HCT116 (cell line): ENCODE results near the gene MYOF. TPM values are rescaled to one million over a fixed set of nuclear protein-coding genes. Genes with fewer than 3 reads are reported as not detected.

Experiments
- ATAC-seq: fragments of 200-7000 bp; cut with Tn5 transposase; 2 replicates; pipeline ENCODE4 v1.9.1; 2020; ENCODE audit warnings: mild to moderate bottlenecking, moderate library complexity
- BruUV-seq: library from RNA; stranded (reverse); fragments of 400-500 nt; replicated peaks from 2 replicates; lab custom pipeline; 2021; lab: Mats Ljungman, UMichigan
- CTCF ChIA-PET: fragments of 300-600 bp; sonication (Branson Sonifier 250); formaldehyde crosslinking; loops from one replicate; lab custom pipeline; 2021; ENCODE audit warnings: antibody characterized with exemption; lab: Charles Lee
- POLR2A ChIA-PET: fragments of 300-600, 350-600 bp; sonication (Branson Sonifier 250); formaldehyde crosslinking; loops from one replicate; lab custom pipeline; 2021; ENCODE audit warnings: antibody characterized with exemption; lab: Charles Lee
- RAD21 ChIA-PET, 2 experiments: fragments of 300-600 bp; sonication (Branson Sonifier 250); formaldehyde crosslinking; loops; one replicate each; lab custom pipeline; 2023; ENCODE audit warnings: low total read pairs in 2 of 2; ENCODE audit not compliant: uncharacterized antibody in 2 of 2, unreplicated experiment in 2 of 2, low non-redundant PET in 1 of 2; lab: Charles Lee
- DNase-seq: peaks from one replicate; pipeline ENCODE4 v3.0.0-alpha.2; 2010; ENCODE audit warnings: low read depth, low spot score
- H2AFZ ChIP-seq: fragments of 200-600 bp; shearing (Covaris generic), sonication (generic); 2 replicates; pipeline ENCODE4 v1.6.1; 2017; ENCODE audit warnings: low read depth, mixed run types, mixed read lengths, antibody characterized with exemption, low read length; ENCODE audit not compliant: poor library complexity, severe bottlenecking
- H3K27ac ChIP-seq: 2 replicates; pipeline ENCODE4 v1.5.1; 2012; ENCODE audit warnings: low read depth, low read length
- H3K27me3 ChIP-seq: fragments of 200-600 bp; sonication (generic); 2 replicates; pipeline ENCODE4 v1.6.1; 2016; ENCODE audit warnings: mixed run types, low read length, mixed read lengths; ENCODE audit not compliant: insufficient read depth
- H3K36me3 ChIP-seq, 2 experiments: fragments of 200-500 bp in 1 of 2; fragments of 200-600 bp in 1 of 2; sonication (Bioruptor generic) in 1 of 2; sonication (generic) in 1 of 2; 2 replicates each; pipeline versions ENCODE4 v1.5.1 to v1.6.1; 2014 to 2016; ENCODE audit warnings: low read length in 2 of 2, inconsistent platforms in 1 of 2, mixed read lengths in 1 of 2, mixed run types in 1 of 2; ENCODE audit not compliant: insufficient read depth in 2 of 2, control insufficient read depth in 1 of 2
- H3K4me1 ChIP-seq, 2 experiments: fragments of 200-600 bp in 1 of 2; sonication (generic) in 1 of 2; 2 replicates each; pipeline versions ENCODE4 v1.5.1 to v1.6.1; 2012 to 2017; ENCODE audit warnings: low read length in 2 of 2, inconsistent platforms in 1 of 2, mild to moderate bottlenecking in 1 of 2, mixed read lengths in 1 of 2, mixed run types in 1 of 2, moderate library complexity in 1 of 2; ENCODE audit not compliant: insufficient read depth in 2 of 2, control insufficient read depth in 1 of 2
- H3K4me2 ChIP-seq: fragments of 200-600 bp; sonication (generic); 2 replicates; pipeline ENCODE4 v1.6.1; 2017; ENCODE audit warnings: mixed run types, low read length, mixed read lengths
- H3K4me3 ChIP-seq, 2 experiments: fragments of 200-600 bp in 1 of 2; sonication (generic) in 1 of 2; replicated peaks in 1 of 2; 2 replicates each; pipeline ENCODE4 v1.5.1; 2011 to 2016; ENCODE audit warnings: low read length in 2 of 2, control low read depth in 1 of 2, low read depth in 1 of 2, mild to moderate bottlenecking in 1 of 2, mixed read lengths in 1 of 2, mixed run types in 1 of 2
- H3K79me2 ChIP-seq: fragments of 200-600 bp; sonication (generic); 2 replicates; pipeline ENCODE4 v1.6.1; 2017; ENCODE audit warnings: mild to moderate bottlenecking, mixed run types, low read length, moderate library complexity, mixed read lengths; ENCODE audit not compliant: insufficient read depth
- H3K9ac ChIP-seq: fragments of 200-600 bp; sonication (generic); 2 replicates; pipeline ENCODE4 v1.6.1; 2016; ENCODE audit warnings: low read length, mixed read lengths
- H3K9me2 ChIP-seq: fragments of 200-600 bp; sonication (generic), shearing (Covaris generic); 2 replicates; pipeline ENCODE4 v1.6.1; 2017; ENCODE audit warnings: mixed run types, mild to moderate bottlenecking, moderate library complexity; ENCODE audit not compliant: insufficient read depth
- H3K9me3 ChIP-seq, 2 experiments: fragments of 200-500 bp in 1 of 2; fragments of 200-600 bp in 1 of 2; sonication (Bioruptor generic) in 1 of 2; sonication (generic) in 1 of 2; 2 replicates each; pipeline ENCODE4 v1.6.1; 2014 to 2017; ENCODE audit warnings: low read length in 2 of 2, mixed read lengths in 2 of 2, inconsistent platforms in 1 of 2, low read depth in 1 of 2, mild to moderate bottlenecking in 1 of 2, mixed run types in 1 of 2, moderate library complexity in 1 of 2; ENCODE audit not compliant: control insufficient read depth in 1 of 2, insufficient read depth in 1 of 2
- H4K20me1 ChIP-seq: fragments of 200-600 bp; sonication (generic), shearing (Covaris generic); 2 replicates; pipeline ENCODE4 v1.6.1; 2017; ENCODE audit warnings: mixed run types, mild to moderate bottlenecking, moderate library complexity; ENCODE audit not compliant: insufficient read depth
- ATF3 ChIP-seq: IDR thresholded peaks from 2 replicates; pipeline ENCODE4 v1.6.1; 2012
- CBX3 ChIP-seq: IDR thresholded peaks from 2 replicates; pipeline ENCODE4 v1.6.1; 2012; ENCODE audit warnings: low read depth
- EGR1 ChIP-seq: IDR thresholded peaks from 2 replicates; pipeline ENCODE4 v1.6.1; 2012; ENCODE audit warnings: low read depth
- ELF1 ChIP-seq: IDR thresholded peaks from 2 replicates; pipeline ENCODE4 v1.6.1; 2012; ENCODE audit warnings: low read depth, borderline replicate concordance
- EZH2phosphoT487 ChIP-seq: fragments of 200-600 bp; IDR thresholded peaks from 2 replicates; pipeline ENCODE4 v1.6.1; 2018; ENCODE audit warnings: antibody characterized with exemption, borderline replicate concordance
- FOSL1 ChIP-seq: IDR thresholded peaks from 2 replicates; pipeline ENCODE4 v1.6.1; 2012; ENCODE audit warnings: low read depth
- JUND ChIP-seq: IDR thresholded peaks from 2 replicates; pipeline ENCODE4 v1.6.1; 2012
- POLR2A ChIP-seq: IDR thresholded peaks from 2 replicates; pipeline ENCODE4 v1.7.0; 2011; ENCODE audit warnings: borderline replicate concordance; ENCODE audit not compliant: insufficient read depth, insufficient read length; ENCODE audit errors: extremely low read depth
- POLR2AphosphoS5 ChIP-seq: IDR thresholded peaks from 2 replicates; pipeline ENCODE4 v1.6.1; 2011; ENCODE audit warnings: mild to moderate bottlenecking, low read depth, low read length, moderate library complexity
- RAD21 ChIP-seq: IDR thresholded peaks from 2 replicates; pipeline ENCODE4 v1.6.1; 2012; ENCODE audit warnings: low read depth, mild to moderate bottlenecking
- SIN3A ChIP-seq: IDR thresholded peaks from 2 replicates; pipeline ENCODE4 v1.6.1; 2012; ENCODE audit warnings: low read depth
- SP1 ChIP-seq: IDR thresholded peaks from 2 replicates; pipeline ENCODE4 v1.6.1; 2012; ENCODE audit warnings: low read depth
- SRF ChIP-seq: IDR thresholded peaks from 2 replicates; pipeline ENCODE4 v1.6.1; 2012; ENCODE audit warnings: low read depth
- TCF7L2 ChIP-seq: IDR thresholded peaks from 2 replicates; pipeline ENCODE4 v1.7.0; 2011; ENCODE audit warnings: borderline replicate concordance, inconsistent platforms; ENCODE audit not compliant: insufficient read depth, insufficient read length; ENCODE audit errors: extremely low read depth
- YY1 ChIP-seq: IDR thresholded peaks from 2 replicates; pipeline ENCODE4 v1.6.1; 2011; ENCODE audit warnings: low read length, low read depth, moderate library complexity, mild to moderate bottlenecking; ENCODE audit not compliant: insufficient replicate concordance; ENCODE audit errors: extremely low read depth
- intact Hi-C: fragments of 100-400 bp; cut with micrococcal nuclease; formaldehyde crosslinking; loops from 2 replicates; pipeline ENCODE4 v1.10.0; 2022
- total RNA-seq: library from RNA; stranded (reverse); gene quantifications from one replicate; pipeline ENCODE4 v1.2.1, GENCODE V29; 2021; ENCODE audit not compliant: unreplicated experiment
- TF ChIP-seq, protein P1 (sequence below), 3 experiments: fragments of 200-600 bp in 1 of 3; sonication (generic) in 1 of 3; IDR thresholded peaks in 2 of 3; conservative IDR thresholded peaks in 1 of 3; 2 replicates each; pipeline ENCODE4 v1.5.1; 2012 to 2017; ENCODE audit warnings: low read depth in 2 of 3, low read length in 2 of 3, antibody characterized with exemption in 1 of 3, borderline replicate concordance in 1 of 3, control low read depth in 1 of 3, mild to moderate bottlenecking in 1 of 3, mixed read lengths in 1 of 3, mixed run types in 1 of 3, moderate library complexity in 1 of 3; ENCODE audit not compliant: insufficient read depth in 1 of 3
- TF ChIP-seq, protein P2 (sequence below): IDR thresholded peaks from 2 replicates; pipeline ENCODE4 v1.6.1; 2012
- TF ChIP-seq, protein P3 (sequence below): IDR thresholded peaks from 2 replicates; pipeline ENCODE4 v1.6.1; 2012; ENCODE audit warnings: low read depth

Gene MYOF
- total RNA-seq, 1 experiment from 2014 or later: 250 TPM

DNA sequence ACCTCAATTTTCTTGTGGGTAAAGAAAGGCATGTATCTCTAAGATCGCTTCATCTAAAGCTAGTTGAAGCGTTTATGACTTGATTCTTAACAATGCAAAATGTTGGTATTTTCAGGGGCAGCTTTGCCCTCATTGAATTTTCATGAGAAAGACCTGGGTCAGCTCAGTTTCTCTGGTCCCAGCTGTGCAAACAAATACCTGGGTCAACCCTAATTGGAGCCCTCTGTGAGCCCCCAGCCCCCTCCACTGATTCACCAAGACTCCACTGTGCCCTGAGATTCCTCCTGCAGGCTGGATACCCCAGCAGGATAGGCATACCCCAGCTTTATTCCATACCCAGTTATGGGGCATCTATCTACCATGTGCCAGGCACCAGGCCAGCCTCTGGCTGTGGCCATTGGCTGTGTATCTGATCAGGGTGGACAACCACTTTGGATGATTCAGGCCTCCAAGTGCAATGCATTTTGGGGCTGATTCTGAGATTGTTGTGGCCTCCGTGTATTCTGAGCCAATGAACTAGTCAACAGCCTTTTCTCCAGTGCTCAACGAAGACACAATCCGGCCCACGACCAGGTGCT lies 201.9 kb downstream of the MYOF start:
- H3K9me3 ChIP-seq: no peaks in the 10 kb centered on the region

More for the DNA sequence above, 201.9 kb downstream of the MYOF start:
- Histone ChIP-seq H3K9ac (no peak overlapping the region), H3K4me2 (no peak overlapping the region), H3K9me2 (no peaks in the 10 kb centered on the region), H3K4me3 (no peak overlapping the region), H3K36me3 (no peaks in the 10 kb centered on the region), H4K20me1 (no peaks in the 10 kb centered on the region), H3K27me3 (no peaks in the 10 kb centered on the region), H2AFZ (no peak overlapping the region), H3K4me1 (no peaks in the 10 kb centered on the region; a peak in 1 of 4 replicates), H3K27ac (no peak overlapping the region), H3K79me2 (no peaks in the 10 kb centered on the region)
- TF ChIP-seq, protein P1, sequence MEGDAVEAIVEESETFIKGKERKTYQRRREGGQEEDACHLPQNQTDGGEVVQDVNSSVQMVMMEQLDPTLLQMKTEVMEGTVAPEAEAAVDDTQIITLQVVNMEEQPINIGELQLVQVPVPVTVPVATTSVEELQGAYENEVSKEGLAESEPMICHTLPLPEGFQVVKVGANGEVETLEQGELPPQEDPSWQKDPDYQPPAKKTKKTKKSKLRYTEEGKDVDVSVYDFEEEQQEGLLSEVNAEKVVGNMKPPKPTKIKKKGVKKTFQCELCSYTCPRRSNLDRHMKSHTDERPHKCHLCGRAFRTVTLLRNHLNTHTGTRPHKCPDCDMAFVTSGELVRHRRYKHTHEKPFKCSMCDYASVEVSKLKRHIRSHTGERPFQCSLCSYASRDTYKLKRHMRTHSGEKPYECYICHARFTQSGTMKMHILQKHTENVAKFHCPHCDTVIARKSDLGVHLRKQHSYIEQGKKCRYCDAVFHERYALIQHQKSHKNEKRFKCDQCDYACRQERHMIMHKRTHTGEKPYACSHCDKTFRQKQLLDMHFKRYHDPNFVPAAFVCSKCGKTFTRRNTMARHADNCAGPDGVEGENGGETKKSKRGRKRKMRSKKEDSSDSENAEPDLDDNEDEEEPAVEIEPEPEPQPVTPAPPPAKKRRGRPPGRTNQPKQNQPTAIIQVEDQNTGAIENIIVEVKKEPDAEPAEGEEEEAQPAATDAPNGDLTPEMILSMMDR (IDR thresholded peaks at IDR 0.05 in 2 of 3, conservative IDR thresholded peaks at IDR 0.05 in 1 of 3; ENCODE audit: borderline replicate concordance in 1 of 3, insufficient read depth in 1 of 3, low read depth in 2 of 3, low read length in 2 of 3): no peak
- no peak for TF ChIP-seq ATF3
- TF ChIP-seq POLR2A: no peak
- no peak for TF ChIP-seq YY1
- no peak for TF ChIP-seq POLR2AphosphoS5
- TF ChIP-seq JUND: no peak
- TF ChIP-seq EGR1: no peak
- no peak for TF ChIP-seq CBX3
- no peak for TF ChIP-seq SIN3A
- no peak for TF ChIP-seq ELF1
- TF ChIP-seq FOSL1: no peak
- TF ChIP-seq, protein P2, sequence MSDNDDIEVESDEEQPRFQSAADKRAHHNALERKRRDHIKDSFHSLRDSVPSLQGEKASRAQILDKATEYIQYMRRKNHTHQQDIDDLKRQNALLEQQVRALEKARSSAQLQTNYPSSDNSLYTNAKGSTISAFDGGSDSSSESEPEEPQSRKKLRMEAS: no peak
- TF ChIP-seq RAD21: no peak
- TF ChIP-seq EZH2phosphoT487: no peak
- TF ChIP-seq SP1: no peak
- TF ChIP-seq TCF7L2: no peak
- TF ChIP-seq, protein P3, sequence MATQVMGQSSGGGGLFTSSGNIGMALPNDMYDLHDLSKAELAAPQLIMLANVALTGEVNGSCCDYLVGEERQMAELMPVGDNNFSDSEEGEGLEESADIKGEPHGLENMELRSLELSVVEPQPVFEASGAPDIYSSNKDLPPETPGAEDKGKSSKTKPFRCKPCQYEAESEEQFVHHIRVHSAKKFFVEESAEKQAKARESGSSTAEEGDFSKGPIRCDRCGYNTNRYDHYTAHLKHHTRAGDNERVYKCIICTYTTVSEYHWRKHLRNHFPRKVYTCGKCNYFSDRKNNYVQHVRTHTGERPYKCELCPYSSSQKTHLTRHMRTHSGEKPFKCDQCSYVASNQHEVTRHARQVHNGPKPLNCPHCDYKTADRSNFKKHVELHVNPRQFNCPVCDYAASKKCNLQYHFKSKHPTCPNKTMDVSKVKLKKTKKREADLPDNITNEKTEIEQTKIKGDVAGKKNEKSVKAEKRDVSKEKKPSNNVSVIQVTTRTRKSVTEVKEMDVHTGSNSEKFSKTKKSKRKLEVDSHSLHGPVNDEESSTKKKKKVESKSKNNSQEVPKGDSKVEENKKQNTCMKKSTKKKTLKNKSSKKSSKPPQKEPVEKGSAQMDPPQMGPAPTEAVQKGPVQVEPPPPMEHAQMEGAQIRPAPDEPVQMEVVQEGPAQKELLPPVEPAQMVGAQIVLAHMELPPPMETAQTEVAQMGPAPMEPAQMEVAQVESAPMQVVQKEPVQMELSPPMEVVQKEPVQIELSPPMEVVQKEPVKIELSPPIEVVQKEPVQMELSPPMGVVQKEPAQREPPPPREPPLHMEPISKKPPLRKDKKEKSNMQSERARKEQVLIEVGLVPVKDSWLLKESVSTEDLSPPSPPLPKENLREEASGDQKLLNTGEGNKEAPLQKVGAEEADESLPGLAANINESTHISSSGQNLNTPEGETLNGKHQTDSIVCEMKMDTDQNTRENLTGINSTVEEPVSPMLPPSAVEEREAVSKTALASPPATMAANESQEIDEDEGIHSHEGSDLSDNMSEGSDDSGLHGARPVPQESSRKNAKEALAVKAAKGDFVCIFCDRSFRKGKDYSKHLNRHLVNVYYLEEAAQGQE: no peak
- TF ChIP-seq SRF: no peak
- ChIA-PET POLR2A (no interaction called here), CTCF (no interaction called here), RAD21 (no interaction called here)
- ATAC-seq: no peak; the same call in 1 of the 2 replicates
- BruUV-seq: no TSS peak
- intact Hi-C loops: no loop called here
- no peak for DNase-seq
